MCF 10A (cell line): ENCODE data around the gene KCNK7. TPM values are rescaled to one million over a fixed set of nuclear protein-coding genes. Genes with fewer than 3 reads are reported as not detected.
"Not testable (repeated sequence)": the region's sequence is repeated elsewhere in the genome, so short reads cannot be mapped to it uniquely, and the experiment has no call there.

Experiments
- BruUV-seq: library from RNA; stranded (reverse); fragments of 400-500 nt; replicated peaks from 2 replicates; lab custom pipeline; 2021; lab: Mats Ljungman, UMichigan
- CTCF ChIA-PET: fragments of 300-600 bp; sonication (Branson Sonifier 250); formaldehyde crosslinking; extraction: SDS; loops from one replicate; lab custom pipeline; 2021; ENCODE audit warnings: antibody characterized with exemption, inconsistent platforms; lab: Yijun Ruan, JAX
- POLR2A ChIA-PET: fragments of 300-600, 350-650 bp; sonication (Branson Sonifier 250); formaldehyde crosslinking; extraction: SDS; loops from one replicate; lab custom pipeline; 2020; ENCODE audit warnings: antibody characterized with exemption, inconsistent platforms; lab: Yijun Ruan, JAX
- DNase-seq: peaks from one replicate; pipeline ENCODE4 v3.0.0-alpha.2; 2018; ENCODE audit not compliant: unreplicated experiment
- H3K27ac Mint-ChIP-seq: one replicate; pipeline ENCODE4 v1.8.0; 2022; ENCODE audit warnings: mild to moderate bottlenecking, low read depth, mixed read lengths; ENCODE audit not compliant: unreplicated experiment
- H3K27me3 Mint-ChIP-seq: one replicate; pipeline ENCODE4 v1.8.0; 2022; ENCODE audit warnings: mixed read lengths; ENCODE audit not compliant: insufficient read depth, unreplicated experiment
- H3K36me3 Mint-ChIP-seq: one replicate; pipeline ENCODE4 v1.8.0; 2022; ENCODE audit warnings: mild to moderate bottlenecking, moderate library complexity, mixed read lengths; ENCODE audit not compliant: insufficient read depth, unreplicated experiment
- H3K4me1 Mint-ChIP-seq: one replicate; pipeline ENCODE4 v1.8.0; 2022; ENCODE audit warnings: mixed read lengths; ENCODE audit not compliant: insufficient read depth, unreplicated experiment
- H3K4me3 Mint-ChIP-seq: one replicate; pipeline ENCODE4 v1.8.0; 2022; ENCODE audit warnings: mild to moderate bottlenecking, moderate library complexity, mixed read lengths; ENCODE audit not compliant: unreplicated experiment
- H3K9me3 Mint-ChIP-seq: one replicate; pipeline ENCODE4 v1.8.0; 2022; ENCODE audit warnings: mixed read lengths; ENCODE audit not compliant: unreplicated experiment
- CTCF ChIP-seq: fragments of 200-600 bp; IDR thresholded peaks from one replicate; pipeline ENCODE4 v1.8.0; 2022; ENCODE audit warnings: antibody characterized with exemption, mild to moderate bottlenecking; ENCODE audit not compliant: unreplicated experiment
- intact Hi-C: fragments of 100-400 bp; cut with micrococcal nuclease; formaldehyde crosslinking; loops from 2 replicates; pipeline ENCODE4 v1.14.1; 2022
- total RNA-seq: library from RNA; stranded (reverse); gene quantifications from 2 replicates; pipeline ENCODE4 v1.2.3, GENCODE V29; 2022

KCNK7 gene
- total RNA-seq, 1 experiment from 2014 or later = not detected

GRCh38 chr11:65639623-65640482 lies 44.3 kb upstream of the KCNK7 start:
- no peaks in the 10 kb centered on the region for H3K9me3 Mint-ChIP-seq
- intact Hi-C loops = no loop called here
- TF ChIP-seq CTCF = no peak
- peaks cover 24% of the 10 kb centered on the region for H3K36me3 Mint-ChIP-seq
- ChIA-PET CTCF (interaction anchor here (0.7 kb wide), 1 partner anchor 188 kb away, joined by 3 read pairs; no protein-coding TSS in a partner anchor), POLR2A (interaction anchor here (0.6 to 1.3 kb wide), 3 partner anchors 8 to 19 kb away, joined by 3 to 7 read pairs (median 3); no protein-coding TSS in a partner anchor)
- H3K4me3 Mint-ChIP-seq = no peak overlapping the region
- peaks cover 12% of the 10 kb centered on the region for H3K4me1 Mint-ChIP-seq
- no TSS peak for BruUV-seq
- no peak overlapping the region for H3K27ac Mint-ChIP-seq
- no peaks in the 10 kb centered on the region for H3K27me3 Mint-ChIP-seq
- DNase-seq = no peak

DNA sequence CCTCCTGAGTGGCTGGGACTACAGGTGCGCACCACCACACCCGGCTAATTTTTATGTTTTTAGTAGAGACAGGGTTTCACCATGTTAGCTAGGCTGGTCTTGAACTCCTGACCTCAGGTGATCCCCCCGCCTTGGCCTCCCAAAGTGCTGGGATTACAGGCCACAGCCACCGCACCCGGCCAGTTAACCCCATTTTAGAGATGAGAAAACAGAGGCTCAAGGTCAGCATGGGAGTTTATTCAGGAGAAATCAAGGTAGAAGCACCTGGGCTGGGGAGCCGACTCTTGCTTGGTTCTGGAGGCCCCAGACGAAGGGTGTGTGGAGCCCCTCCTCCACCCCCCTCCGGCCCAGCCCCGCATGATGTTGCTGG lies 43.6 kb upstream of the KCNK7 start:
- Mint-ChIP-seq H3K4me3 (peak overlapping the region; percentile 71), H3K4me1 (peaks cover 12% of the 10 kb centered on the region), H3K36me3 (peaks cover 30% of the 10 kb centered on the region)
- H3K27me3 Mint-ChIP-seq, intact Hi-C loops, DNase-seq, H3K27ac Mint-ChIP-seq, BruUV-seq, H3K9me3 Mint-ChIP-seq: not testable (repeated sequence)
- ChIA-PET POLR2A (interaction anchor here (1.0 to 2.5 kb wide), 4 partner anchors 9 to 24 kb away, joined by 3 to 9 read pairs (median 6); partner anchors contain the start of gene PCNX3), CTCF (interaction anchor here (0.7 kb wide), 1 partner anchor 189 kb away, joined by 3 read pairs; no protein-coding TSS in a partner anchor)

GRCh38 chr11:65637794-65638419 lies 42.3 kb upstream of the KCNK7 start, which contains the start of gene SIPA1:
Gene SIPA1 (plus strand): TSS chr11:65638101. CDS start chr11:65640922, 2,821 bp downstream.
- no TSS peak for BruUV-seq
- Mint-ChIP-seq H3K4me1 (peaks cover 6% of the 10 kb centered on the region), H3K4me3 (peak within 1 kb of the TSS; percentile 71), H3K36me3 (peaks cover 39% of the 10 kb centered on the region), H3K27me3 (no peaks in the 10 kb centered on the region), H3K9me3 (no peaks in the 10 kb centered on the region), H3K27ac (no peak within 1 kb of the TSS)
- intact Hi-C loops = no loop called here
- CTCF ChIA-PET = interaction anchor here (0.6 to 0.8 kb wide), 3 partner anchors 21 to 713 kb away, joined by 3 to 4 read pairs (median 3); no protein-coding TSS in a partner anchor
- TF ChIP-seq CTCF = peak; percentile 20
- peak; percentile 75 for DNase-seq
- POLR2A ChIA-PET = interaction anchor here (1.1 to 2.5 kb wide), 5 partner anchors 12 to 65 kb away, joined by 3 to 12 read pairs (median 7); partner anchors contain the start of gene RELA

DNA sequence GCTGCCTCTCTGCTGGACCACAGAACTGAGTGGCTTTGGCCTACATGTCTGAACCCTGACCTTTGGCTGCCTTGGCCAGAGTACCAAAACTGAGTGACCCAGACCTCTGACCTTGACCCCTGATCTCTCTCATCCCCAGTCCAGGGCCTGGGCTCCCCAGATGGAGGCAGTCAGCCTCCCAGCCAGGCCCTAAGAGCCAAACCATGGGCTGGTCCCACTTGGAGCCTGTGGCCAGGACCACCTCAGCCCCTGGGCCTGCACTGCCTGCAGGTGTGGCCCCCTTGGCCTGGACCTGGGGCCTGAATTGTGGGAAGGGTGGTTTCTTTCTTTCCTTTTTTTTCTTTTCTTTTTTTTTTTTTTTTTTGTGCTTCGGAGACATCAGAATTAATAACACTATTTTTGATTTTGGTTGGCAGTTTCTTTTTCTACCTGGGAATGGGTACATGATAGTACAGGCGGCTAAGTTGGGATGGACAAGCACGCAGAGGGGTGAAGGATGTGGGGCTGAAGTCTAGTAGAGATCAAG lies 41.5 kb upstream of the KCNK7 start:
- no peak for DNase-seq
- peak overlapping the region; percentile 71 for H3K4me3 Mint-ChIP-seq
- no peak overlapping the region for H3K27ac Mint-ChIP-seq
- H3K4me1 Mint-ChIP-seq = peaks cover 6% of the 10 kb centered on the region
- intact Hi-C loops = no loop called here
- CTCF ChIA-PET = interaction anchor here (0.6 kb wide), 2 partner anchors 68 to 89 kb away, joined by 3 read pairs; no protein-coding TSS in a partner anchor
- no peaks in the 10 kb centered on the region for H3K27me3 Mint-ChIP-seq
- peaks cover 45% of the 10 kb centered on the region for H3K36me3 Mint-ChIP-seq
- POLR2A ChIA-PET = interaction anchor here (1.2 to 2.5 kb wide), 5 partner anchors 13 to 64 kb away, joined by 3 to 12 read pairs (median 7); partner anchors contain the start of genes PCNX3 and RELA
- no TSS peak for BruUV-seq
- no peaks in the 10 kb centered on the region for H3K9me3 Mint-ChIP-seq
- no peak for TF ChIP-seq CTCF
